VCaP (cell line): ENCODE measurements around the gene ERBB2.

ENCODE experiments used
- H3K27ac ChIP-seq: fragments of 450-650 bp; 2 replicates; pipeline ENCODE4 v1.5.1; 2017
- CTCF ChIP-seq: fragments of 450-650 bp; conservative IDR thresholded peaks from 2 replicates; pipeline ENCODE4 v1.5.1; 2017; ENCODE audit warnings: mild to moderate bottlenecking, moderate library complexity

The ERBB2 gene

GRCh38 chr17:39666601-39667261 is 33.1 kb upstream of the ERBB2 start:
- no peak overlapping the region for H3K27ac ChIP-seq
- no peak for TF ChIP-seq CTCF

- no peak overlapping the region; the same call in 1 of the 2 replicates for H3K27ac ChIP-seq
- no peak for TF ChIP-seq CTCF
Observed at GRCh38 chr17:39667262-39667944, 32.5 kb upstream of the ERBB2 start.

GRCh38 chr17:39667945-39668924 is 31.6 kb upstream of the ERBB2 start, which contains the start of gene PNMT:
TSS of gene PNMT (plus strand) at chr17:39668453. CDS start at chr17:39668476, 23 bp downstream.
- peak; percentile 91 for TF ChIP-seq CTCF

GRCh38 chr17:39669897-39670735 is 29.7 kb upstream of the ERBB2 start:
- no peak overlapping the region for H3K27ac ChIP-seq
- no peak for TF ChIP-seq CTCF

More at GRCh38 chr17:39667945-39668924, 31.6 kb upstream of the ERBB2 start, which contains the start of gene PNMT:
- H3K27ac ChIP-seq, result peak within 1 kb of the TSS; percentile 64; the same call in 1 of the 2 replicates

GRCh38 chr17:39670746-39671145 is 29.1 kb upstream of the ERBB2 start:
- no peak for TF ChIP-seq CTCF
- H3K27ac ChIP-seq, result no peak overlapping the region

- no peak overlapping the region for H3K27ac ChIP-seq
Observed at GRCh38 chr17:39671651-39672521, 28.0 kb upstream of the ERBB2 start.

More at GRCh38 chr17:39671651-39672521, 28.0 kb upstream of the ERBB2 start:
- peak; percentile 73 for TF ChIP-seq CTCF
